ENCODE results near the gene PORCN.
A peak's percentile ranks its signal among the peaks of the same experiment; 100 is the strongest.

Gene PORCN

GRCh38 chrX:48508400-48509244 is at the start of gene PORCN:
PORCN (plus strand) TSS chrX:48508992; CDS start chrX:48509821, 829 bp downstream.
- DNase-seq (ENCODE audit: low spot score) = peak; percentile 81

GRCh38 chrX:48459483-48459882 is 49.3 kb upstream of the PORCN start:
- peak; percentile 16 for DNase-seq (ENCODE audit: low spot score)

GRCh38 chrX:48460031-48460430 is 48.8 kb upstream of the PORCN start:
- no peak for DNase-seq (ENCODE audit: low spot score)

- DNase-seq (ENCODE audit: low spot score) = peak; percentile 13
These were observed 48.2 kb upstream of the PORCN start for GRCh38 chrX:48460606-48461005.

GRCh38 chrX:48461830-48462229 is 47.0 kb upstream of the PORCN start:
- DNase-seq (ENCODE audit: low spot score) = peak; percentile 7

GRCh38 chrX:48465336-48465933 is 43.4 kb upstream of the PORCN start:
- DNase-seq (ENCODE audit: low spot score) = no peak

GRCh38 chrX:48466696-48467095 is 42.1 kb upstream of the PORCN start:
- DNase-seq (ENCODE audit: low spot score) = no peak

GRCh38 chrX:48467281-48467761 is 41.5 kb upstream of the PORCN start:
- DNase-seq (ENCODE audit: low spot score) = no peak

- no peak for DNase-seq (ENCODE audit: low spot score)
These were observed 40.5 kb upstream of the PORCN start for GRCh38 chrX:48468247-48468671.

- no peak for DNase-seq (ENCODE audit: low spot score)
These were observed 39.8 kb upstream of the PORCN start for GRCh38 chrX:48468693-48469691.

- no peak for DNase-seq (ENCODE audit: low spot score)
These were observed 38.5 kb upstream of the PORCN start, which contains the start of gene SLC38A5 for GRCh38 chrX:48470110-48470832. SLC38A5 (minus strand) TSS chrX:48470260; CDS start chrX:48467924, 2,336 bp downstream.

GRCh38 chrX:48470833-48471118 is 38.0 kb upstream of the PORCN start:
- DNase-seq (ENCODE audit: low spot score) = no peak

- no peak for DNase-seq (ENCODE audit: low spot score)
These were observed 37.3 kb upstream of the PORCN start for GRCh38 chrX:48471504-48471903.

GRCh38 chrX:48472225-48472624 is 36.6 kb upstream of the PORCN start:
- DNase-seq (ENCODE audit: low spot score) = no peak

- DNase-seq (ENCODE audit: low spot score) = no peak
These were observed 35.7 kb upstream of the PORCN start for GRCh38 chrX:48472851-48473703.

- no peak for DNase-seq (ENCODE audit: low spot score)
These were observed 35.1 kb upstream of the PORCN start for GRCh38 chrX:48473704-48473990.

- DNase-seq (ENCODE audit: low spot score) = no peak
These were observed 34.7 kb upstream of the PORCN start for GRCh38 chrX:48474127-48474526.

- DNase-seq (ENCODE audit: low spot score) = no peak
These were observed 34.2 kb upstream of the PORCN start for GRCh38 chrX:48474581-48474980.

GRCh38 chrX:48475296-48475695 is 33.5 kb upstream of the PORCN start:
- no peak for DNase-seq (ENCODE audit: low spot score)

GRCh38 chrX:48475774-48476577 is 32.8 kb upstream of the PORCN start, which contains the start of gene FTSJ1:
FTSJ1 (plus strand) TSS chrX:48476199; CDS start chrX:48478048, 1,849 bp downstream.
- DNase-seq (ENCODE audit: low spot score) = peak; percentile 76

Data from ecto neural progenitor cell (in vitro differentiated cells).